ENCODE measurements around the gene PAK4. TPM values are rescaled to one million over a fixed set of nuclear protein-coding genes. Genes with fewer than 3 reads are reported as not detected.

PAK4 gene
- total RNA-seq, 1 experiment from 2014 or later = 63.1 TPM

- Histone ChIP-seq H3K9me3 (ENCODE audit: control insufficient read depth, low read depth, low read length) (no peaks in the 10 kb centered on the region), H3K27ac (ENCODE audit: insufficient read length, low read depth, low read length) (peak overlapping the region; percentile 5), H2BK5ac (ENCODE audit: insufficient read length, low read length) (no peak overlapping the region), H3K27me3 (ENCODE audit: insufficient read depth, low read length) (no peaks in the 10 kb centered on the region), H3K18ac (ENCODE audit: insufficient read length, low read depth, low read length) (peak overlapping the region; percentile 4), H3K23ac (ENCODE audit: insufficient read length, low read depth, low read length) (peak overlapping the region; percentile 58), H3K14ac (ENCODE audit: insufficient read depth, low read length) (peak overlapping the region; percentile 10; the same call in 1 of the 2 replicates), H4K20me1 (ENCODE audit: control insufficient read depth, insufficient read depth, insufficient read length) (peaks cover 5% of the 10 kb centered on the region), H3K4me1 (ENCODE audit: insufficient read depth, low read length) (peaks cover 5% of the 10 kb centered on the region; the same call in 1 of the 2 replicates), H3K79me1 (ENCODE audit: insufficient read depth, low read depth, low read length, poor library complexity, severe bottlenecking) (no peaks in the 10 kb centered on the region), H3K23me2 (ENCODE audit: insufficient read length, low read depth, low read length, poor library complexity, severe bottlenecking) (peaks cover 2% of the 10 kb centered on the region), H3K4me2 (ENCODE audit: insufficient read depth, insufficient read length, low read length) (no peak overlapping the region), H2BK120ac (ENCODE audit: low read depth, low read length, poor library complexity, severe bottlenecking) (no peak overlapping the region), H3K56ac (ENCODE audit: insufficient read length, low read depth, low read length) (peak overlapping the region; percentile 19), H4K5ac (ENCODE audit: insufficient read length, low read depth, low read length) (peak overlapping the region; percentile 45), H4K91ac (ENCODE audit: insufficient read length, low read depth, low read length) (no peak overlapping the region), H3K9ac (ENCODE audit: extremely low read depth, insufficient read length, low read length) (no peak overlapping the region), H2AK5ac (ENCODE audit: insufficient read length, low read length) (no peak overlapping the region), H4K8ac (replicated peaks; ENCODE audit: insufficient read length, low read depth, low read length) (peak overlapping the region; percentile 90), H2BK20ac (ENCODE audit: low read depth, low read length, poor library complexity, severe bottlenecking) (no peak overlapping the region), H3T11ph (ENCODE audit: low read length) (no peak overlapping the region), H3K4ac (ENCODE audit: low read depth, low read length) (no peak overlapping the region), H2BK15ac (ENCODE audit: low read depth, low read length) (no peak overlapping the region), H3K79me2 (ENCODE audit: insufficient read depth, low read length) (peaks cover 4% of the 10 kb centered on the region; the same call in 1 of the 2 replicates), H2BK12ac (ENCODE audit: insufficient read length, low read depth, low read length) (no peak overlapping the region), H2AFZ (ENCODE audit: low read length) (no peak overlapping the region)
- no CpG with 5 or more reads among the region's 15 CpGs for WGBS (ENCODE audit: extremely low coverage, insufficient read length, low lambda C conversion rate)
- TF ChIP-seq CTCF (conservative IDR thresholded peaks at IDR 0.05) = no peak
- peaks cover 43 to 51% of the 10 kb centered on the region in 2 experiments for H3K4me1 Mint-ChIP-seq
- H3K4me3 Mint-ChIP-seq = no peak overlapping the region
- peak overlapping the region; percentile 75 to 92 (median 84); a peak in 6 of 7 replicates for H3K27ac Mint-ChIP-seq
- DNase-seq = no peak
- no peaks in the 10 kb centered on the region for H3K27me3 Mint-ChIP-seq (ENCODE audit: low read depth)
- H3K36me3 Mint-ChIP-seq (ENCODE audit: insufficient read depth in 1 of 3, low read depth in 3 of 3) = peaks cover 2 to 13% (median 6%) of the 10 kb centered on the region in 3 experiments; a peak in 6 of 7 replicates
- H3K9me3 Mint-ChIP-seq = no peaks in the 10 kb centered on the region
These were observed 32.4 kb downstream of the PAK4 start for GRCh38 chr19:39157997-39158389.

Measured in H9 (cell line).